ENCODE results near the gene NAALADL1.
"Not testable (repeated sequence)": the region's sequence is repeated elsewhere in the genome, so short reads cannot be mapped to it uniquely, and the experiment has no call there.

The NAALADL1 gene

DNA sequence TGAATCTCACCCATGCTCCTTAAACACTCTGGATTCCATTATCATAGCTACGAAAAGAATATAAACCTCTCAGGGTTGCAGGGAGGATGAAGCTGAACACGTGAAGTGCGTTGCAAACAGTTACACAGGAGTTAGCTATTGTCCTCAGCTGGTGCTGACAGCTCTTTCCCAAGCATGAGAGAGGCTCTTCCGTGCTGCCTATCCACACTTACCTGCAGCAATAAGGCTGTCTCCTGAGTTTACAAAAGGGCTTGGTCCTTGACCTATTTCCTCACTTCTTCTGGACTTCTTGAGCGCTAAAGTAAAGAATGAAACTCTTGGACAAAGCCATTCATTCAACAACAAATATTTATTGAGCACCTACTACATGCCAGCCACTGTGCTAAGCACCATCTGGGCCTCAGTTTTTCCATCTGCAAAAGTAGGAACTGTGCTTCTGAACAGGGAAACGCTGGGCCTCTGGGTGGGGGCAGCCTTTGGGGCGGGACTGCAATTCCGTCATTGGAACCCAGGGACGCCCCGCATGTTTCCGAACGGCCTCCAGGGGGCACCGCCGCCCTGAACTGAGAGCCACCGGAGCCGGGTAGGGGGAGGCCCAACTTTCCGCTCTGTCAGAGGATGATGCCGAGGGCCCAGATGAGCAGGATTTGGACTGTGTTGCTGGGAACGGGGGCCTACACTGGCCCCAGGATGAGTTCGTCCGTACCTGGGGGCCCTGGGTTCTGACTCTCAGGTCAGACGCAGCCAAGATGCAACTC lies 45.0 kb downstream of the NAALADL1 start:
- DNase-seq, result peak; percentile 85

DNA sequence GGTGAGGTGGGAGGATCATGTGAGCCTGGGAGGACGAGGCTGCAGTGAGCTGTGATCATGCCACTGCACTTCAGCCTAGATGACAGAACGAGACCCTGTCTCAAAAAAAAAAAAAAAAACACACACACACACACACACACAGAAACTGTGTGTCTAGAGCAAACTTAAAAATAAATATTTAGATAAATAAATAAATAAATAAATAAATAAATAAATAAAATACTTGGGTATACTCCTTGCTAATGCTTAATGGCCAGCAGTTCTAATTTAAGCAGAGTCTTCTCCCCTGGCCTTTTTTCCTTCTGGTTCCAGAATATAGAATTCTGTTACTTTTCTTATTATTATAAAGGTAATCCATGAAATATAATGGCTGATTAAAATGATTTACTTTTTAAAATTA lies 49.5 kb downstream of the NAALADL1 start:
- DNase-seq, result no peak

DNA sequence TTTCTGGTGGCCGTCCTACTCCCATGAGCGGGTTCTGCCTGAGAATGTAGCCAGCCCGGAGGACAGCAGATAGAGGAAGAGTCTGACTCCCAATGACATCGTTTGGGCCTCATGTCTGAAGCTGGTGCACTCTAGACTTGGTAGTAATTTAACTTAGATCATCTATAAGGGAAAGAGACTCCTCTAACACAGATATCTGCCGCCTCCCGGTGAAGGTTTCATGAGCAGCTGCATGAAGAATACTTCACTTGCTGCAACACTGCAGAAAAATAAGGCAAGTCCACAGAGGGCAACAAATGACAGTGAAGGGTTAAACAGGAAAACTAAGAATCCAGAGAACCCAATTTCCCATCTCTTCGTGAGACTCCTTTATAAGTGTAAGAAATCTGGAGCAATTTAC lies 50.3 kb downstream of the NAALADL1 start:
- DNase-seq, result no peak

DNA sequence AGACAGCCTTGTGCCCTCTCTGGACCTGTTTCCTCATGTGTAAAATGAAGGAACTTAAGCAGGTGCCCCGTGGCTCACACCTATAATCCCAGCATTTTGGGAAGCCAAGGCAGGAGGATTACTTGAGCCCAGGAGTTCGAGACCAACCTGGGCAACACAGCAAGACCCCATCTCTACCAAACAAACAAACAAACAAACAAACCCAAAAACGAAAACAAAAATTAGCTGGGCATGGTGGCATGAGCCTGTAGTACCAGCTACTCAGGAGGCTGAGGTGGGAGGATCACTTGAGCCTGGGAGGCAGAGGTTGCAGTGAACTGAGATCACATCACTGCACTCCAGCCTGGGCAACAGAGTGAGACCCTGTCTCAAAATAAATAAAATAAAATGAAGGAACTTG lies 54.4 kb downstream of the NAALADL1 start:
- not testable (repeated sequence) for DNase-seq

DNA sequence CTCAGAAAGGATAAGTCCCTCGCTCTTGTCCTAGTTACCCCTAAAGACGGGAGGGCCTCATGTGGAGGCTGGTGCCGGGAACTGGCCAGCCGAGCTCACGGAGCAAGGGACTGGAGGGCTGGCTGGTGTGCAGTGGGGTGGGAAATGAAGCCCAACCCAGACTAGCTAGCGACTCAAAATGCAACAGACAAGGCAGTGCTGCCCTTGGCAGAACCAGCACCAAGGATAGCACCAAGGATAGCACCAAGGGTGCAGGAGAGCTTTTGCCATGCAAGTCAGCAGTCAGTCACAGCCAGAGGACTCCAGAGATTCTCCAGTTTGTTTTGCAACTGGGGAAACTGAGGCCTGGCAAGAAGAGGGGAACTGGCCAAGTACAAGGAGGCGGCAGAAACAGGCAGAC lies 55.1 kb downstream of the NAALADL1 start:
- no peak for DNase-seq

DNA sequence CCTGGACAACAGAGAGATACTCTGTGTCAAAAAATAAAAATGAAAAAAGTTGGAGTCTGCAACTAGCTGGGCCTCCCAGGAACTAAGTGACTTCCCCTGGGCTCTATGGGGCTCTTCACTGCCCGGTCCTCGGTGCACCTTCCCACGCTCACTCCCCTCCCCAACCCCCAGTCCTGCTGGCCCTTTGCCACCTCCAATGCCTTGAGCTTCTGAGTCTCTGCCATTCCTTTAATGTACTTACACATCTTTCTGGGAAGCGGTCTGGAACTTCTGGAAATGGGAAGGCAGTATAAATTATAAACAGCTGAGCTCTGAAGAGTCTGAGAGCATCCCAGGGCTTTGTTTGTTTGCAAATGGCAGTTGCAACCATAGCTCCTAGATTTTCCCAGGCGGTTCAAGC lies 55.6 kb downstream of the NAALADL1 start:
- DNase-seq, result no peak

DNA sequence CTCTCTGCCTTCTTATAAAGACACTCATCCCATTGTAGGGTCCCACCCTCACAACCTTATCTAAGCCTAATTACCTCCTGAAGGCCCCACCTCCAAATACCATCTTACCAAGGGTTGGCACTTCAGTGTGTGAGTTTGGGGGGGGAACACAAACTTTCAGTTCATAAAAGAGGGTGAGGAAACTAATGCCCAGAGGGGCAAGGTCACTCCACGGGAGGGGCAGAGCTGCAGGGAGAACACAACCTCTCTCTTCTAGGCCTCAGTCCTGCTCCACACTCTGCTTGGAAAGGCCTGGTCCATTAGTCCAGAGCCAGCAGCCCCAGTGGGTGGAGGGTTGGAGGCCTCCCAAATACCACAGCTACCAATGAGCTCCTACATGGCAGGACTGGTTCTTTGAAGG lies 58.9 kb downstream of the NAALADL1 start:
- no peak for DNase-seq

DNA sequence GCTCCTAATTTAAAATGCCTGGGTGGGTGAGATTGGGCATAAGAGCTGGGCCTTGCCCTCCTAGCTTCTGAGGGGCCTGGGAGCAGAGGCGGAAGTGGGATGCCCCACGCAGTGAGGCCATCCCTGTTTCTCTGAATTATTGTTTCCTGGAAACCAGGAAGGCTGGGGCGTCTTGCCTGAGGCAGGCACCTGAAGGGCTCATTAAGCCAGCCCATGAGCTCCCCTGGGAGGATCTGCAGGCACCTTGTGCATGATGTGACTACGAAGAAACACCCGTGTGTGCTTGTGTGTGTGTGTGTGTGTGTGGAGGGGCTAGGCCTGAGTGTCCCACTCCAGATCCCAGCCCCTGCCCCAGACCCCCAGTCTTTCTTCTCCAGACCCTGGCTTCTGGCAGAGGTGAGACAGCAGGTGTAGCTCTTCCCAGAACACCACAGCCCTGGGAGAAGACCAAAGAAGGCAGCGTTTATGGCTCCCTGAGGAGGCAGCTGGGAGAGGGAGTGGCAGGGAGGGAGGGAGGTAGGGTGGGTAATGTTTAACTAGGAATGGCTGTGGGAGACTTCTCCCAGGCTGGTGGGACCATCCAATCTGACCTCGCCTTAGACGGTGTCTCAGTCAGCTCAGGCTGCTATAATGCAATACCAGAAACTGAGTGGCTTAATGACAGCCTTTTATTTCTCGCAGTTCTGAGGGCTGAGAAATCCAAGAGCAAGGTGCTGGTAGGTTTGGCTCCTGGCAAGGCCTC lies 59.5 kb downstream of the NAALADL1 start:
- no peak for DNase-seq

DNA sequence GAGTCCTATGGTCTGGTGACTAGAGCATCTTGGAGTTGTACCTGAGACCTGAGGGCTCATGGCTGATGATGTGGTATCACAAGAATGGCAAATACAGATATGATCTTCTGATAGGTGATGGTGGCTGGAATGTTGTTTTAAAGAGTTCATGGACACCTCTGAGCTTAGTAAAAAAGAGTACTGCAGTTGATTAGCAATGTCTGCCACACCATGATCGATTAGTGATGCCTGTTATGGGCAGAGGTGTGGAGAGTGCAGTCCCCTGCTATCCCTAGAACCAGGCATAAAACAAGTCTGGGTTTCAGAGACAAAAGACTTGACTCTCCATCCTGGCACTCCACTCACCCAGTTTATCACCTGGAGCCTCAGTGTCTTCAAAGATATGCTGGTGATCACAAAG lies 60.2 kb downstream of the NAALADL1 start:
- no peak for DNase-seq

DNA sequence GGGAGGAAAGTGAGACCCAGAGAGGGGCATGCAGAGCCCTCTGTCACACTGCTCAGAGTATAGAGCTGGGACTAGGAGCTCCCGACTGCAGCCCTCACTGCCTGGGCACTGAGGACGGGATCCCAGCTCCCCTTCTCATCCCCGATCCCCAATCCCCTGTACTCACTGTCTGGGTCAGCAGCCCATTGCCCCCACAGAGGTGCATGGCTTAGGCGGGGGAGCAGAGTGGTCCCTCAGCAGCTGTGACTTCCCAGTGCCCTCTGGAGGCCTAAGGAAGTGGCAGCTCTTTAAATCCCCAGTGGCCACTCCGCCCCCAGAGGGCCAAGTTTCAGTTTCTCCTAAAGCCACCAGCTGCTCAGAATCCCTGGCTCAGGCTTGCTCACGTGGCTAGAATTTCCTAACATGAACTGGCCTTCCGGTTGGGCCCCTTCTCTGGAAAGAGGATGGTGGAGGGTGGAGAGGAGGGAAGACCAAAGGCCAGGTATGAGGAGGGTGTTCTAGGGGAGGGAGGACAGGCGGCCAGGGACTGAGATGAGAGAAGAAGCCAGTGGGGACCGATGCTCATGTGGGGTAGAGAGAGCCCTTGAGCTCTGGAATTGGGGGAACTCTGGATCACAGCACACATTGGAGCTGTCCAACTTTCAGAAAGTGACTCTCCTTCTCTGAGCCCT lies 61.5 kb downstream of the NAALADL1 start, which contains the start of gene BATF2:
Gene BATF2 (minus strand): TSS at position 262 of the 671 bp plus-strand sequence. CDS start 57 bp downstream, at position 205.
- DNase-seq, result no peak

DNA sequence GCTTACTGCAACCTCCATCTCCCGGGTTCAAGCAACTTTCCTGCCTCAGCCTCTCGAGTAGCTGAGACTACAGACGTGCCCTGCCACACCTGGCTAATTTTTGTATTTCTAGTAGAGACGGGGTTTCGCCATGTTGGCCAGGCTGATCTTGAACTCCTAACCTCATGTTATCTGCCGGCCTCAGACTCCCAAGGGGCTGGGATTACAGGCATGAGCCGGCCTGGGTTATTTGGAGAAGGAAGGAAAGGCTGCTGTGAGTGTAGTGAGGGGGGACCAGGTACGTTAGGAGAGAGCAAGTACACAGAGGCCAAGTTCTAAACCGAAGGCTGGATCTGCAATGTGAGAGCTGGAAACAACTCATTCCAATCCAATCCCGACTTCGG lies 62.0 kb downstream of the NAALADL1 start:
- no peak for DNase-seq

Data from effector CD4-positive, alpha-beta T cell (primary cell).